ENCODE results near the gene DNPH1.

DNA sequence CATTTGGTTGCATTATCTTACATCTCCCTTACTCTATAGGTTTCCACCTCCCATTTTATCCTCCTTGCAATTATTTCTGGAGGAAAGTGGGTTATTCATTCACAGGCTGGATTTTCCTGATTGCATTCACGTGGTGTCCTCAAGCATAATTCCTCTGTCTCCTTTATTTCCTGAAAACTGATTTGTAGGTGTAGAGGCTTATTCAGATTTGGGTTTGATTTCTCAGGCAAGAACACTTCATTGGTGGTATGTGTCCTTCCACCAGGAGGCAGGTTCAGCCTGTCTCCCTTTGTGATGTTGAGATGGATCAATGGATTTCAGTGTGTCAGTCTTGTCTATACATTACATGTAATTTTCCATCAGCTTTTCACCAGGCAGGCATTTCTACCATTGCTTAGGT is 17.3 kb downstream of the DNPH1 start:
- TF ChIP-seq, protein P1, sequence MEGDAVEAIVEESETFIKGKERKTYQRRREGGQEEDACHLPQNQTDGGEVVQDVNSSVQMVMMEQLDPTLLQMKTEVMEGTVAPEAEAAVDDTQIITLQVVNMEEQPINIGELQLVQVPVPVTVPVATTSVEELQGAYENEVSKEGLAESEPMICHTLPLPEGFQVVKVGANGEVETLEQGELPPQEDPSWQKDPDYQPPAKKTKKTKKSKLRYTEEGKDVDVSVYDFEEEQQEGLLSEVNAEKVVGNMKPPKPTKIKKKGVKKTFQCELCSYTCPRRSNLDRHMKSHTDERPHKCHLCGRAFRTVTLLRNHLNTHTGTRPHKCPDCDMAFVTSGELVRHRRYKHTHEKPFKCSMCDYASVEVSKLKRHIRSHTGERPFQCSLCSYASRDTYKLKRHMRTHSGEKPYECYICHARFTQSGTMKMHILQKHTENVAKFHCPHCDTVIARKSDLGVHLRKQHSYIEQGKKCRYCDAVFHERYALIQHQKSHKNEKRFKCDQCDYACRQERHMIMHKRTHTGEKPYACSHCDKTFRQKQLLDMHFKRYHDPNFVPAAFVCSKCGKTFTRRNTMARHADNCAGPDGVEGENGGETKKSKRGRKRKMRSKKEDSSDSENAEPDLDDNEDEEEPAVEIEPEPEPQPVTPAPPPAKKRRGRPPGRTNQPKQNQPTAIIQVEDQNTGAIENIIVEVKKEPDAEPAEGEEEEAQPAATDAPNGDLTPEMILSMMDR (IDR thresholded peaks at IDR 0.05), result no peak
- no peak for TF ChIP-seq POLR2A (IDR thresholded peaks at IDR 0.05)
